Activated CD8-positive, alpha-beta memory T cell treated with anti-CD3 and anti-CD28 coated beads, Interleukin-2, amount 50 U/mL, for 1 hour (primary cell): ENCODE measurements around the gene NTSR1.

Experiments used
- DNase-seq: peaks from one replicate; pipeline ENCODE4 v3.0.0-alpha.2; 2020; ENCODE audit errors: extremely low read depth

NTSR1 gene

DNA sequence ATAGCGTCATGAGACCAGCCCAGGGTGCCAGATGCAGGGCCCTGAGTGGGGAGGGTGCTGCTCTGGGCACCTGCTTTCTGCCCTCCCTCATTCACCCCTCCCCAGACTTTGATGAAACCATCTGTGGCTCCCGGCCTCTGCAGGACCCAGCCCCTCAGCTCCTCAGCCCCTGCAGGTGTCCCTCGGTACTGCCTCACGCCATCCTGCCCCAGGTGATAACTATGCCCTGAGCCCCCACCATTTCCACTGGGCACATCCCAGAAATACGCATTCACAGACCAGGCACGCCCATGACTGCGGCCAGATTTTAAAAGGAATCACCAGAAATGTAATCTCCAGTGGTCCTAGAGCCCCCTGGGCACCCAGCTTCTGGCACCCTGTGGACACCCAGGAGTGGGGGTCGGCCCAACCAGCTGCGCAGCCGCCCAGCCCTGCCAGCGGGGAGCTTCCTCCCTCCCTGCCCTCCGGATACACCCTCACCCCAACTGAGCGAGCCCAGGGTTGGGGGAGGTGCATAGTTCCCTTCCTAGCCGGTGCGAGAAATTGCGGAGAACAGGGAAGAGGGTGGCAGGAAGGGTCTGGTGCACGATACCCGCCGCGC lies 615 bp upstream of the NTSR1 start:
- DNase-seq: no peak

DNA sequence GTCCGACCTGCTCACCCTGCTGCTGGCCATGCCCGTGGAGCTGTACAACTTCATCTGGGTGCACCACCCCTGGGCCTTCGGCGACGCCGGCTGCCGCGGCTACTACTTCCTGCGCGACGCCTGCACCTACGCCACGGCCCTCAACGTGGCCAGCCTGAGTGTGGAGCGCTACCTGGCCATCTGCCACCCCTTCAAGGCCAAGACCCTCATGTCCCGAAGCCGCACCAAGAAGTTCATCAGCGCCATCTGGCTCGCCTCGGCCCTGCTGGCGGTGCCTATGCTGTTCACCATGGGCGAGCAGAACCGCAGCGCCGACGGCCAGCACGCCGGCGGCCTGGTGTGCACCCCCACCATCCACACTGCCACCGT lies 885 bp downstream of the NTSR1 start:
- DNase-seq: no peak

DNA sequence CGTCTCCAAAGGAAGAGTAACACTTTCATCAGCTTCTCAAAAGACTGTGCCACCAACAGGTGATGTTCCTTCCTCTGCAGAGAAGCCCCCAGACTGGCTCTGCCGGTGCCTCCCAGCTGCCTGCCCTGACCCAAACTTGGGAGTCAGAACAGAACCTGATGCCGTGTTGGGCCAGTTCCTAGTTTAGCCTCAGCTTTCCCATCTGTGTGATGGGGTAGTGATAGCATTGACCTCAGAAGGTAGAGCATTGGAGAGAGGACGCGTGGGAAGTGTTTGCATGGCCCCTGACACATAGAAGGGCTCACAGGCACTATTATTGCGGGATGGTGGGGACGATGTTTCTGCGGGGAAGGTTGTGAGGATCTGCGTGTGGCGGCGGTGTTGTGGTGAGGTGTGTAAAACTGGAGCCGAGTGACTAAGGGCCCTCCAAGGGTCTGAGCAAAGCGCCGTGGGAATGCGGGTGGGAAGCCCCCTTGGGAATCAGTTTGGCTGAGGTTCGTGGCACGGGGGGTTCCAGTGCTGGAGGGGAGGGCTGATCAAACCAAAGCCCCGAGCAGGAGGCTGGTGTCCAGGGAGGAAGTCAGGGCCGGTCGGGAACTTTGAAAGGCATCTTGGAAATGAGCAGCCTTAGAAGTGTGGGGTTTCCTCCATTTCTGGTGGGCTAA lies 1.7 kb downstream of the NTSR1 start:
- no peak for DNase-seq

DNA sequence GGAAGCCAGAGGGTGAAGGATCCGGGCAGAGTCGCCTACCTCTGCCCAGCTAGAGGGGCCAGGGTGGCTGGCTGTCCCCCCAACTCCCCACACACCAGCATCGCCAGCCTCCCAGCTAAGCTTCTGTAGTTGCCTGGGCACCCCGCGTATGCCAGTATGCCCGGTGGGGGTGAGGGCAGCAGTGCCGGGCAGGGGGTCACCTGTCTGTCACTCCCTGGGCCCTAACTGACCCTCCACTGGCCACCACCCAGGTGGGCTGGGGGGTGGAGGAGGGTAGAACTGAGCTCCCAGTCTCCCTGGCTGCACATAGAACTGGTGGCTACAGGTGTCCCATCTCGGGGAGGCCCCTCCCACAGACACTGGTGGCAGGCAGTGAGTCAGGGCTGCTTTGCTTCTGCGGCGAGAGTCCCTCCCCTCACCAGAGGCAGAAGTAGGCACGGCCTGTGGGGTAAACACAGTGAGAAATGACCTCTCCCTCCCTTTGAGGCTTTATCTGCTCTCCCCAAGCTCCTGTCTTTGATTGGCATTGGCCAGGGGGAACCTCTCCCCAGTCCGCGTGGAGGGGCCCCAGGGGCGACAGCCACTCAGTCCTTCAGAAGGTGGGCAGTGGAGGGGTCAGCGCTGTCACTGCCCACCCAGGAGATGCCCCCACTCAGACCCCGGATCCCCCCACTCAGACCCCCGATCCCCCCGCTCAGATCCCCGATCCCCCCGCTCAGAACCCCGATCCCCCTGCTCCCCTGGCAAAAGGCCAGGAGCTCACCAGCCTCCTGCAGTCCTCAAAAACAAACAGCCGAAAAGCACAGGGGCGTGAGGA lies 2.5 kb downstream of the NTSR1 start:
- no peak for DNase-seq

DNA sequence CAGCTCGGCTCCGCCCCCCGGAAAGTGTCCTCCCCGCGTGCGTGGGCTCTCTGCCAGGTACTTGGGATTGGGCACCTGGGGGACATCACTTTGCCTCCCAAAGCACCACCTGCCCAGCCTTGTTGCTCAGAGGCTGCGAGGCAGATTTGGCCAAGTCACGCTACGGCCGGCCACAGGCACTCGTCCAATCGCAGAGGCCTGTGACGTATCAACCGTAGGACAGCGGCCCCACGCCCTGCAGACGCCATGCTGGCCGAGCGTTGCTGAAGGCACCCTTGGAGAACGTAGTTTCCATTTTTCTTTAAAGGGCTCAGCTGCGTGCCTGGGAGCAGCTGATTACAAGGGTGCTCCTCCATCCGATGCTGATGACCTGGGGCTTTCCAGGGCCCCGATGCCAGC lies 3.1 kb downstream of the NTSR1 start:
- no peak for DNase-seq

DNA sequence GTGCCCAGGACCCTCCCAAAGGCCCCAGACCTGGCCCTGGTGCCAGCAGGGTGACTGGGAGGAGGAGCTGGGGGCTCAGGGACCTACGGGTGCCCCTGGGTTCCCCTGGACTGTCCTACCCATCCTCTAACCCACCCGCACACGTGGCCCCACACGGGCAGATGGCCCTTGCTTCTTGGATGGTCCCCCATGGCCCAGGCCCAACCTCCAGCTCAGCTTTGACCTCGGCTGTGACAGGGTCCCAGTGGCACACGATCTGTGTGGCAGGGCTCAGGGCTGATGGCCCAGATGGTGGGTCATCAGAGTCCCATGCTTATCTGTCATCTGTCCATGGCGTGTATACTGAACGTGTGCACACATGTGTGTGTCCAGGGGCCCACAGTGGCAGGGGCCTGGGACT lies 4.0 kb downstream of the NTSR1 start:
- DNase-seq: no peak

DNA sequence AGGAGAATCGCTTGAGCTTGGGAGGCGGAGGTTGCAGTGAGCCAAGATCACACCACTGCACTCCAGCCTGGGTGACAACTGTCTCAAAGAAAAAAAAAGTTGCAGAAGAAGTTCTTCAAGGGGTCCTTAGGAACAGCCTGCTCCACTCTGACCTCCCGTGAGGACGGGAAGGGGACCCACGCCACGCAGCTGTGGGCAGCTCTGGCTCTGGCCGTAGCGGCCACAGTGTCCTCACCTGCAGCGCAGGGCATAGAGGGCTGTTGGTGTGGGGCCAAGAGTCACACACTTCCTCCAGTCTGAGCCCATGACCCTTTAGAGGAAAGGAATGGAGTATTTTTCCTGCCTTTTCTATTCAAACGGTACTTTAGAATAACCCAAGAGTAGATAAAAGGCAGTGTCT lies 5.4 kb downstream of the NTSR1 start:
- DNase-seq: no peak

DNA sequence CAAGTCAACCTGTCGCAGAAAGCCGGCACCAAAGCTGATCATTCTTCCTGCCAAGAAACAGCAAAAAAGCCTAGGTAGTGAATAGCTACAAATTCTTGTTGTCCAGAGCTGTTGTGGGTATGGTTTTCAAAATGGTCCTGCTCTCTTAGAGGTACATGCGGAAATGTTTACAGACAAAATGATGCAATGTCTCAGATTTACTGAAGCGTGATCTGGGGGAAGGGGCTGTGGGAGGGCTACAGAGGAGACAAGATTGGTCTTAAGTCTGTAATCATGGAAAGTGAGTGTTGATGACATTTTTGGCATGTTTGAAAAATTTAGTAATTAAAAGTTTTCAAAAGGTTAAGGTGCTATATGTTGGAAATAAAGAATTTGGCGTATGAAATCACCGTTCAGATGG lies 6.2 kb downstream of the NTSR1 start:
- DNase-seq: no peak

DNA sequence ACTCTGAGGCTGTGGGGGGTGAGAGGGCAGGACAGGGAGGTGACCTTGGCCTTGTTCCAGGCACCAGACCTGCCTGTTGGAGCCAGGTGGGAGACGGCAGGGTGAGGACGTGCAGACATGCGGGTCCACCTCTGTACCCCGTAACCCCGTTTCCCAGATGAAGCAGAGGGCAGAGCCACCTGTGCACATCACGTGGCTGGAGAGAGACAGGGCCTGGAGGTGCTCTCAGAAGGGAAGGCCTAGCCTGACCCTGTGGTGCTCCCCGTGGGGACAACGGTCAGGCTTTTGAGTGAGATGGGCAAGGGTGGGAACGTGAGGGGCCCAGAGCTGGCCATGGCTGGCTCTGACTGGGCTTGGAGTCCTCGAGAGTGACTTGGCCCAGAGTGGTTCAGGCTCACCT lies 6.6 kb downstream of the NTSR1 start:
- no peak for DNase-seq

DNA sequence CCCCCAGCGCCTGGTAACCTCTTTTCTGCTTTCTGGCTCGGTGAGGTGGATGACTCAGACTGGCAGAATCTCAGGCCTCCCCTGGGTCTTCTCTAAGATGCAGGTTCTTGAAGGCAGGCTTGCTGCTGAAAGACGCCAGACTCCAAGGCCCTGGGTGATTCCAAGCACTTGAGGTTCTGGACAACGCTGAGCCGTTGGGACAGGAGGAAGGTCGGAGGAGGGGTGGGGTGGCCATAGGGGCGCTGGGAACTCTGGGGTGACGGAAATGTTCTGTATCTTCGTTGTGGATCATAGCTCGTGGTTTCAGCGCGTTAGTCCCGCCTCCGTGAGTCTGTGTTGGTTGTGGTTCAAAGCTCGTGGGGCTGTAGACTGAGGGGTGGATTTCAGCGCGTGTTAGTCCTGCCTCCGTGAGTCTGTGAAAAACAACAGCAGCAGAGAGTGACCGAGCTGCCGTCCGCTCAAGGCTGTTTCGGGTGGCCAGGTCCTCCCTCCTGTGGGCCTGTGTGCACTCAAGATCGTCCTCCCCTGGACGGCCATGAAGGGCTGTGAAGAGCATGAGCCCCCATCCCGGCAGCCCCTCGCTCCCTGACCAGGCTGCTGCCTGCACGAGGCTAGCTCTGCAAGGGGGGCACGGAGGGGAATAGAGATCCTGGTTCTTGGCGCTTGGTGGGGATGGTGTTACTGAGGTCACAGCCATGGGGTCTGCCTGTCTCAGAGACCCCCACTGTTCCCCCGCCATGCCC lies 7.7 kb downstream of the NTSR1 start:
- DNase-seq: no peak

DNA sequence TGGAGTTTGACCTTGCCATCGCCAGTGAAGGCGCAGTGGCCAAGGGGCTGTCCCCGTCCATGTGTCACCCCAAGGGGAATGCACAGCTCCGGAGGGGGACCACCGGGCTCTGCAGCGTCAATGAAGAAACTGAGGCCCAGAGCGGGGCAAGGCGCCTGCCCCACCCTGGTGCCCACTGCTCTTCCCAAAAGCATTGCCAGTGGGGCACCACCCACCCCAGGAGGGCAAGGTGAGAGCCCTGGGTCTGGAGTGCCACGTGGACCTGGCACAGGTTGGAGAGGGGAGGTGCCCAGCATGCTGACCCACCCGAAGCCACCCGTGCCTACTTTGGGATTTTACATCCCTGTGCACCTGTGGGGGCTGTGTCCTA lies 8.3 kb downstream of the NTSR1 start:
- no peak for DNase-seq

DNA sequence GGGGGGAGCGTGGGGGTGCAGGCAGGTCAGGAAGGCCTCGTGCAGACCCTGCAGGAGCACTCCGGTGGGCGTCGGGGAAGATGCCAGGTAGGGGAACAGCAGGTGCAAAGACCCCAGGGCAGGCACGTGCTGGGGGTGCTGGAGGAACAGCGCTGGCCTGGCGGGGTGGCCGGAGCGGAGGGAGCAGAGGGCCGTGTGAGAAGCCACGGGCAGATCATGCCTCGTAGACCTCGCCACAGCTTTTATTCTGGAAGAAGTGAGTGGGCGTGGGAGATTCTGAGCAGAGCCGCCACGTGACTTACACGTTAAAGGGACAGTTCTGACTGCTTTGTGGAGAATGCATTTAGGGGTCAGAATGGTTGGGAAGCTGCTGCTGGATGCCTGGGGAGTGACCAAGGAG lies 9.3 kb downstream of the NTSR1 start:
- no peak for DNase-seq

DNA sequence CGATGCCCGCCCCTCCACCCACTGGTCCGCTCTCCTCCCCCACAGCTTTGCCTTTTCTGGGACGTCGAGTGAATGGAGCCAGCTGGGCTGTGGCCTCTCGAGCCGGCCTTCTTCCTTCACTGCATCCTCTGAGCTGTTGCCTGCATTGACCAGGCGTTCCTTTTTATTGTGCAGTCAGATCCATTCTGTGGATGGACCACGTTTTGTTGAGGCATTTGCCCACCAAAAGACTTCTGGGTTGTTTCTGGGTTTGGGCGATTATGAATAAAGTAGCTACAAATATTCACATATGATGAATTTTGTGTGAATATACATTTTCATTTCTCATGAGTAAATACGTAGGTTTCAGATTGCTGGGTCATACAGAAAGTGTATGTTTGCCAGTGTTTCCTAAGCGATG lies 9.9 kb downstream of the NTSR1 start:
- DNase-seq: no peak

DNA sequence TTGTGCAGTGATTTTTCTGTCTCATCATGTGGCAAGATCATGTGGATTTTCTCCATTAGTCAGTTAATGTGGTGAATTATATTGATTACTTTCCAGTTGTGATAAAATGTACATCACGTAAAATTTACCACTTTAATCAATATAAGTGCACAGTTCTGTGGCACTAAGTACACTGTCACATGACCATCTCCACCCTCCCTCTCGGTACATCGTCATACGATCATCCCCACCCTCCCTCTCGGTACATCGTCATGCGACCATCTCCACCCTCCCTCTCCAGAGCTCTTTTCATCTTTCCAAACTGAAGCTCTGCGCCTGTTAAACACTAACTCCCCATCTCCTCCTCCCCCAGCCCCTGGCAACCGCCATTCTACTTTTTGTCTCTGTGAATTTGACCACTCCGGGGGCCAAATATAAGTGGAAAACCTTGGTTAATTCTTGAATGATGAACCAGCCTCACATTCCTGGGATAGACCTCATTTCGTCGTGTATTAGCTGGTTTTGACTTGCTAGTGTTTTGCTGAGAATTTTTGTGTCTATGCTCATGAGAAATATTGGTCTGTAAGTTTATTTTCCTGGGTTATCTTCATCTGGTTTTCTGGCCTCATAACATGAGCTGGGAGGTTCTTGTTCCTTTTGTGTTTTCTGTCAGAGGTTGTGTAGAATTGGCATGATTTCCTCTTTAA lies 10.8 kb downstream of the NTSR1 start:
- DNase-seq: no peak

DNA sequence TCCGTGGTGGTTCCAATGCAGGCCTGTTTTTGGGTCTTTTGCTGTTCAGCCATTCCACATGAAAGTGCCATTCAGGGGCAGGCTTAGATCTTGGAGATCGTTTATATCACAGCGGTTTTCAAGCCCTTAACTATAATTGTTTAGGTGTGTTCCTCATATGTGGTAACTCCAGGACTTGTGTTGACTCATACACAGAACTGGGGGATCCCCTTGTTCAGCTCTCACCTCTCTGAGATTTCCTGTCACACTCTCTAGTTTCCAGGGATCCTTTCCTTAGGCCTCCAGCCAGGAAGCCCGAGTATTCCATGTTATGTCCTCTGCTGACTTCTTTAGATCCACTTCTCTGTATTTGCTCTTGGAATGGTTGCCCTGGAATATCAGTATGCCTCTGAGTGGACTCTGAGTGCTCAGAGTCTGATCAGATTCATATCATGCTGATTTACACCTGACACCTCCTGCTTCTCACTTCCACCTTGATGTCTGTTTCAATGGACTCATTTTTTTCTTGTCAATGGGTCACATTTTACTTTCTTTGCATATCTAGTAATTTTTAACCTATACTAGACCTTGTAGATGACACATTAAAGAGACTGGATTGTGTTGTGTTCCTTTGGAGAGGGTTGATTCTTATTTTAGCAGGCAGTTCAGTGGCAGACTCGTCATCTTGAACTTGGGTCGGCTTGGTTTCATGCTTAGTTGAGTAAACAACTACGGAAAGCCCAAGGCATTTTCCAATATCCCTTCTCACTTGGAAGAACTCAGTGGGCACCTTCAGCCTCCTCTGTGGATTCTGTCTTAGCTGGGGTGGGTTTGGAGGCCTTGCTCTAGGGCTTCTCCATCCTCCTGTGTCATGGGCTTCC lies 13.1 kb downstream of the NTSR1 start:
- no peak for DNase-seq

DNA sequence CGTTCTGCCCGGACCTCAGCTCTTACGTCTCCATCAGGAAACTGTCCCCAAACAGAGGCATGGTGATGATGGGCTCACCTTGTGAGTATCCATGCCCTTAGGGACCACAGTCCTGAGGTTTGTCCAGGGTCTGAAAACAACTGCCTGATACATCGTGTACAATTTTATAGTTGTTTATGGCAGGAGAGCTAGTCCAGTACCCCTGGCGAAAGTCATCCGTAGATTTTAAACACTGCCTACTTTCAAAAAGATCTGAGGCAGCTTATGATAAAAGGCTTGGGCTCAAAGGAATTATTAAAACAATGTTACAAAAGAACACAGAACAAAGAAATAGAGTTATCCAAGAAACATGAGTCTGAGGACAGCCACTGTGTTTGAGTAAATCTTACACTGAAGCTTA lies 14.0 kb downstream of the NTSR1 start:
- DNase-seq: no peak

DNA sequence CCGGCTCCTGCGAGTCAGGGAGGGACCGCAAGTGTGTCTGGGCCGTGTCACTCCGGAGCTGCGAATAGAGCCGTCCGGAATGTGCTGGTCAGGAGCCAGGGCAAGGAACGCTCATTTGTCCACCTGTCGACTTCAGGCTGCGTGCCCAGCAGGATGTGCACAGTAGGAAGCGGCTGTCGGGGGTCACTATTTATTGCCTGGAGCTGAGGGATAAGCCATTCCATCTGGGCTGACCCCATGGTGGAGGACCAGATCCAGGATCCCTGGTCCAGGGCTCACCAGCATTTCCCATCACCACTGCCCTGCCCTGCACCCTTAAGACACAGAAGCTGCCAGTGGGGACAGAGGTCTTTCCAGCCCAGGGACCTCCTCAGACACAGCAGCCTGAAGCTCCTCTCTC lies 14.7 kb downstream of the NTSR1 start:
- no peak for DNase-seq

DNA sequence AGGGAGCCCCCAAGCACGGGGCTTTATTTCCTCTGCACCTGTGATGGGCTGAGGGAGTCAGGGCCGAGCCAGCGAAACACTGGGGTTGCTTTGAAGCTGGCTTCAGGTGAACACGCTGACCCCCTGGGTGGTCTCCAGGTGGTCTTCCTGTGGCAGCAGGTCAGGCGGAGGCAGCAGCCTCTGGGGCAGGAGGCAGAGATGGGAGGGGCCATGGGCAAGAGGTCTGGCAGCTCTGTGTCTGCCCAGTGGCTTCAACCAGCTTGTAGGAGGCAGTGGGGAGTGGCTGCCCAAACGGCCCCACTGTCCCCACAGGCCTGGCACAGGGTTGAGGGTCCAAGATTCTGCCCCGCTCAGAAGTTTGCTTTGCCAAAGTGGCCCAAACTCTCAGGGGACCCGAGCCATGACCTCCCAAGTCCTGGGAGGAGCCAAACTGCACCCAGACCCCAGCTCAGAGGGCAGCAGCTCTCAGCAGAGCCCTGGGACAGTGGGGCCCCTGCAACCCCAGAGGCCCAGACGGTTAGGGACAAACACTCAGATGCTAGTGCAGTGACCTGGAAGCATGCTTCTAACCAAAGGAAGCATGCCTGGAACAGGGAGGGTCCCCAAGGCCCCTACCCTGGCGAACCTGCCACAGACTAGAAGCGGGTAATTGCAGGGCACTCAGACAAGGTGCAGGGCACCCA lies 15.3 kb downstream of the NTSR1 start:
- DNase-seq: no peak

DNA sequence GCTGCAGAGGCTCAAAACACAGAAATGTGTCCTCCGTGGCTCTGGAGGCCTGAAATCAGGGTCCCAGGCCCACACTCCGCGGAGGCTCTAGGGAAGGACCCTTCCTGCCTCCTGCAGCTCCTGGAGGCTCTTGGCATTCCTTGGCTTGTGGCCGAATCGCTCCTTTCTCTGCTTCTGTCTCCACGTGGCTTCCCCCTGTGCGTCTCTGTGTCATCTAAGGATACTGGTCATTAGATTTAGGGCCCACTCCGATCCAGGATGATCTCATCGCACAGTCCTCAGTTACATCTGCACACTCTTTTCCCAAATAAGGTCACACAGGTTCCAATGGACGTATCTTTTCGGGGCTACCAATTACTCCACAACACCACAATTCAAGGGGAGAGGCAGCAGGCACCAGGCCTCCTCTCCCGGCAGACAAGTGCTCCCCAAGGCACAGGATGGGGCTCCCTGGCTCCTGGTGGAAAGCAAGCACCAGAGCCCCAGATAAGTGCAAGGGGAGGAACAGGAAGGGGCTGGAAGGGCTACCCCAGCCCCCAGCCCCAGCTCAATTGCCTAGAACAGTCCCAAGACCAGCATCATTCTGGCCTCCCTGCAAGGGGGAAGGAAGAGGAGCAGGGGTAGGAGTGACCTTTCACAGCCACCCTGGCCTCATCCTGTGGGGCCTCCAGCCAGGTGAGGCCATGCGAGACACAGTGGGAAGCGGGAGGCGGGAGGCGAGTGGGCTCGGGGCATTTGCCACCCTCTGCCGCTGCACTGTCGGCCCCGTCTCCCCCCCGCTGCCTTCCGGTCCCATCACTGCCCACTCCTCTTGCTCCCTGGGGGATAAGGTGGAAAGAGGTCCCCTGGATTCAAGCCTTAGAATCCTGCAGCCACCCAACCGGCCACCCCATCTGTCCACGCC lies 16.3 kb downstream of the NTSR1 start:
- no peak for DNase-seq
